Measurements from ENCODE around the gene NENF.

Gene NENF

DNA sequence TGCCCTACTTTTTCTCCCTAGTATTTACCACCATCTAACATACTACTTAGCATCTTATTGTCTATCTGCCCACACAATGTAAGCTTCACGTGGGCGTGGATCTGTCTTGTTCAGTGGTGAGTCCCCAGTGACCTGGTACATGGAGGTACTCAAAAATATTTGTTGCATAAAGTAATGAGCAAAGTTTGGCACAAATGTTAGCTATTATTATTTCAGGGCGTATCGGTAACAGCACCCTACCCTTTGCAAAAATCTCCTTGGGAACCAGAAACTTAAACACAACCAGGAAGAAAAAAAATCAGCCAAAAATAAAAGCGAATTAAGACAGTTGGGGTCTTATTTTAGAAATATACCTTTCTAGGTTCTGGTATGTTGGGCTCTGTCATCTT is 454 bp upstream of the NENF start:
- DNase-seq = no peak

DNA sequence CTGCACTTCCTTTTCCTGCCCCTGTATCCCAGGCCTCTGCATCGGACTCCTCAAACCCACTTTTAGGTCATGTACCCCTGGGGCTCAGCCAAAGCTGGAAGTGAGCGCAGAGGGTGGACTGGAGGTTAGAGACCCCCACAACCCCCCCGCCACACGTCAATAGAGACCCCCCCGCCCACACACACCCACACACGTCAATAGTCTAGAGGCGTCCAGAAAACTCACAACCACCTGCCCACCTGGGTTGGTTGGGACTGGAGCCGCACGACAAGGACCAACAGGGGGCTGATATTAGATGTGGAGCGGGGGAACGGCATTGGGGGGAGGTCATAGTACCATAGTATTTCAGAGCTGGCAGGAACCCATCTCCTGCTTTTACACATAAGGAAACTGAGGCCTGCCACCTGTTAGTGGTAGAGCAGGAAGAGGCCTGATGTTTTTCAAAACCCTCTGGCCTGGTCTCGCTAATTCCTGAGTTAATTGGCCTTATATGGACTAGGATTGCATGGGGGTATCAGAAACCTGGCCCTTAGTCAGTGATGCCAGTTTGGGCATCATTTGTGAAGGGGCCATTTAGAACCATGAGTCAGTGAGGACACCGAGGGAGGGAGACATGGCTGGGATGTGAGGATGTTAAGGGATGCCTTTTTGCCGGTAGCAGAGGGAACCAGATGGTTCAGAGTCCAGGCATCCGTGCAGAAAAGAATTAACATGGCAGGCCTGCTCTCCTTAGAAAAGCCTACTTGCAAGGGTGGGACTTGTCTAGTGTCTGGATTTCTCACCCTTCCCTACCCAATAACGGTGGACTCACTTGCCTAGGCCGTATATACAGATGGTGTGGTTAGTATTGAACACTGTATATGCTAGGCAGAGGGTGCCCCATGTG is 1.1 kb downstream of the NENF start:
- DNase-seq = peak; percentile 16

DNA sequence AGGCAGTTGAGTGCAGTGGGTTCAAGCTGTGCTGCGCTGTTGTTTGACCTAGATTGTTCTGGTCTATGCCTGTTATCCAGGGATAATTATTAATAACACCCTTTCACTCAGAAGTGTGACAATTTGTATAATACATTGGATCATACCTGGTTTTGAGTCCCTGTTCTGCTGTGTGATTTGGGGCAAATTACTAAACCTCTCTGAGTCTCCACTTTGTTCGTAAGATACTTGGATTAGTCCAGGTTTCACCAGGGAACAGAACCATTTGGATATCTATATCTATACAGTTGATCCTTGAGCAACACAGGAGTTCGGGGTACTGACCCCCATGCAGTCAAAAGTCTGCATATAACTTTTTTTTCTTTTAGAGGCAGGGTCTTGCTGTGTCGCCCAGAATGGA is 2.3 kb downstream of the NENF start:
- DNase-seq = no peak

DNA sequence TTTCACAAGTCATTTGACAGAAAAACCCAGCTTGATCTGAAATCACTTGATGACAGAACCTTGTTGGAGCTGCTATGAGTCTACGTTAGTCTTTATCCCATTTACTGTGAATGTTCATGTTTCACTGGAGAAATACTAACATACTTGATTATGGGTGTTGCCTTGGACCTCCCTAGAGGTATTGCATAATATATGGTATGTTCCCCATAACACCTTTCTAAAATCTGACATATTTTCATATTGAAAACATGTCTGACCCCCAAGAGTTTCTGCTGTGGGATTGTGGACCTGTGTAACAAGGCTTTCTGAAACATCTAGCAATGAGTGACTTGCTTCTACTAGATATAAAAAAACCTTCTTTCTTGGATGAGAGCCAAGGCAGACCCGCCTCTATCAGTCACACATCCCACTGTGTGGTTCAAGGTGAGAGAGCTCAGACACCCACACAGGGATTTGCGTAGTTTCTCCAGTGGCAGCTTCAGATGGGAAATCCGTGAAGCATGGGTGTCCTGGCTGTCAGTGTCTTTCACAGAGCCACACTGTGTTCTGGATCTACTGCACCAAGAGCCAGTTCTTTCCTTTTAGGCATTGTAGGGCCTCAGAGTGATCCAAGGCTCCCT is 4.6 kb downstream of the NENF start:
- no peak for DNase-seq

DNA sequence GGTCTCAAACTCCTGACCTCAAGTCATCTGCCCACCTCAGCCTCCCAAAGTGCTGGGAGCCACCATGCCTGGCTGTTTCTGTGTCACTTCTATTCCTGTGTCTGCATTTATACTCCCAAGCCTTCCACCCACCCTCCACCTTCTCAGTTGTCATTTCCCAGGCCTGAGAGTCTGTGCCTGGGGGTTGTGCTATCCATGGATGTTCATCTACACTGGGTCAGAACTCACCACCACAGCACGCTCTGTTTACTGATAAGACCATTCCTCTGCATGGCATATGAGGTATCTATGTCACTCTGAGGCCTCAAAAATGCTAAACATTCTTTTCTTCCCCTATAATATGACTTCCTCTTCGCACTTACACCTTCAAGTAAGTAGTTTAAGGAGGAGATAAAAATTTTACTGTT is 6.1 kb downstream of the NENF start:
- no peak for DNase-seq

DNA sequence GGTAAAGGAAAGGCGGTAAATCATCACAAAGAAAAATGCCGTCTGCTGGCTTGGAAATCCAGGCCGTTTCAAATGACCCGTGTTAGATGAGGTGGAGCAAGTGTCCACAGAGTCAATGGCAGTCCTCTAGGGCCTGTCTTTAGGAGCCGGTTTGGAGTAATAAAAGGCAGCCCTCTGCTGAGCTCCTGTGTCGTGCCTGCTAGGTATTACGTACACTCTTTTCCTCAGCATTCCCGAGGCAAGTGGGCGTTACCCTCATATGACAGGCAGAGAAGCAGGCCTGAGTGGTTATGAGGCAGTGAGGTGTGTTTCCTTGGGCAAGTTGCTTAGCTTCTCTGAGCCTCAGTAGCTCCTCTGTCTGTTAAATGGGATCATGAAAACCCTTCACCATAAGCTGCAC is 7.7 kb downstream of the NENF start:
- no peak for DNase-seq

DNA sequence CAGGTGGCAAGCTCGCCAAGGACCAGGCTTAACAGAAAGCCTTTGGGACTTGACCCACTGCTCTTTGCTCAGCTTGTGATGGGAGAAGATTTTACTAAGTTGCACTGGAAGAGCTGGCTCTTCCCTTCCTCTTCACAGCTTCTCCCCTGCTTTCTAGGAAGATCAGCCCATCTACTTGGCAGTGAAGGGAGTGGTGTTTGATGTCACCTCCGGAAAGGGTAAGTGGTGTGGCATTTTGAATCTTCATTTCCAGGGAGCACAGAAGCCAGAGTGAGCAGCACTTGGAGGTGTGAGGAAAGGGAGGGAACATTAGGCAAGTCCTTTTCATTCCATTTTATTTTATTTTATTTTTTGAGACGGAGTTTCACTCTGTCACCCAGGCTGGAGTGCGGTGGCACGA is 9.7 kb downstream of the NENF start:
- no peak for DNase-seq

DNA sequence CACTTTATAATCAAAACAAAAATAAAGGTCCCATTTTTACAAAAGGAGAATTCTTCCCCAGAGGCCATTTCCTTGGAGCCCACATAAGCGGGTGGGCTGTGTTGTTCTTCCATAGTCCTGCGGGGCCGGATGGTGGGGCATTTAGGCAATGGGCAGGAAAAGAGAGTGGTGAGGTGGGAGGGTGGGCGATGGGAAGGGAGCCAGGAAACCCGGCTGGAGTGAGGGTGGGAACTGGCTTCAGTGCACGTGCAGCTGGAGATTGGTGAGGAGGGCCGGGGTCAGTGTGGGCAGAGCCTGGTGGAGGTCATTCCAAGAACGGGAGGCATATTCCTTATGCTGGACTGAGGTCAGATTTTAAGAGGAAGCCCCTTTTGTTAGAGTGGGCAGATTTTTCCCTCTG is 13.6 kb downstream of the NENF start:
- no peak for DNase-seq

DNA sequence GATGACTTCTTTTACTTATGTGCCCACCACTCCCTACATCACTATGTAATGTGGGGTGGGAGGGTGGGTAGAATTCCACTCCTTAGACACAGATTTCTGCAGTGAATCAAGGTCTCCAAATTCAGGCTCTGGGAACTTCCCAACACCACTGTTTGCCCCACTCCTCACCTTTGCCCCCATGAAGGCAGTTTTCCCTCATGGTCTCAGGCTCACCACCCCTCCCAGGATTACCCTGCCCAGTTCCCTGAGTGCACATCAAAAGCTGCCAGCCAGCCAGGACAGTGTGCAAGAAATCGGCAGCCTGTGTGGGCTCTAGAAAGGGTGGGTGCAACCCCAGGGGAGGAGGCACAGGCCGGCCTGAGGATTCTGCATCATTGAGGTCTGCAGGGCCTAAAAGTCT is 14.8 kb downstream of the NENF start:
- DNase-seq = no peak

DNA sequence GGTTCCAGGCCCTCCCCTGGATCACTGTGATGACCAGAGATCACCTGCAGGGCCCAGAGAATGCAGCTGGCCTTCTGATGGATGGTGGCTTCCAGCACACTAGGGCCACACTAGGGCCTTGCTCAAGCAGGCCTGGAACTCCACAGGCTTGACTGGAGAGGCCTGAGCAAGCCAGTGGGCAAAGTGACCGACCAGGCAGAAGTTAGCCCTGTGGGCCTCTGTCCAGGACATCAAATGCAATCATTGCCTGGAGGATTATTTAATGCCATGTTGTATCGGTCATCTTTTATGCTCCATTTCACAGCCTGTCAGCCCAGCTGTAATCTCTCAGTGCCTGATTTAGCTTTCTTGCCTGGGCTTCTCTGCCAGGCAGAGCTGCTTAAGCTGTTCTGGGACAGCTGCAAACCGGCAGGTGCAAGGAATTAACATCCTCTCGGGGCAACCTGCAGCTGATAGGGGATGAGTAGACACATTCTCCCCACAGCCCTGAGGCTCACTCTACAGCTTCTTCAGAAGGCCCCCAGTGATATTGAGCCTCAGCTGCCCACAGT is 17.7 kb downstream of the NENF start:
- DNase-seq = no peak

DNA sequence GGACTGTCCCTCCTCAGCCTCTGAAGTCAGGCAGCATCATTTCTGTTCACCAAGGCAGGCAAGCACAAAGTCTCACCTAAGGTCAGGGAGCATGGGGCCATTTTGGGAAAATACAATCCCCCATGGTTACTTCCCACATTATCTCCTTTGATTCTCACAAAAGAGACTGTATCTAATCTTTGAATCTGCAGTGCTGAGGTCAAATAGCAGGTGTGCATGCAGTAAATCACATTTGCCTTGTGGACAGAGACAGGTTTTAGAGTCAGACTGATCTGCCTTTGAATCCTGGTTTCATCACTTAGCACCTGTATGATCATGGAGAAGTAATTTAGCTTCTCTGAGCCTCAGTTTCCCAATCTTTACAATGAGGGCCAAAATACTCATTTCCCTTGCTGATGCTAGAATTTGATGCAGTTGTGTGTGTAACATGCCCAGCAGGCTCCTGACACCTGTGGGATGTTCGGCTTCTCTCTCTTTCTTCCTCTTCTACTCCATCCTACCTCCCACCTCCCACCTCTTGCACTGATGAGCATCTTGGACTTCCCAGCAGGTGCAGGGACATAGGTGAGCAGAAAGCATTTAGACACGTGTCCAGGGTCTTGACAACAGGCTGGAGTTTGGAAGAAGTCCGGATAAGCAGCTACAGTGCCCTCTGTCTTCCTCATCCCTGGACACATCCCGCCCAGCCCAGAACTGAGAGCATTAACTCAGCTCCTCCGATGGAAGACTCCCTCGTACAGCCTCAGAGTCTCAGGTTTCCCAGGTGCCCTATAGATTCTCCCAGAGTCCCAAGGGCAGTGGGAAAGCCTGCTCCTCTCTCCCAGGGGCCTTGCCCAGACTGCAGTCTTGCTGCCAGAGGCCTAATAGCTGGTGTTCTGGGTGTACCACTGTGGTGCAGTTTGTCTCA is 18.9 kb downstream of the NENF start:
- DNase-seq = no peak

DNA sequence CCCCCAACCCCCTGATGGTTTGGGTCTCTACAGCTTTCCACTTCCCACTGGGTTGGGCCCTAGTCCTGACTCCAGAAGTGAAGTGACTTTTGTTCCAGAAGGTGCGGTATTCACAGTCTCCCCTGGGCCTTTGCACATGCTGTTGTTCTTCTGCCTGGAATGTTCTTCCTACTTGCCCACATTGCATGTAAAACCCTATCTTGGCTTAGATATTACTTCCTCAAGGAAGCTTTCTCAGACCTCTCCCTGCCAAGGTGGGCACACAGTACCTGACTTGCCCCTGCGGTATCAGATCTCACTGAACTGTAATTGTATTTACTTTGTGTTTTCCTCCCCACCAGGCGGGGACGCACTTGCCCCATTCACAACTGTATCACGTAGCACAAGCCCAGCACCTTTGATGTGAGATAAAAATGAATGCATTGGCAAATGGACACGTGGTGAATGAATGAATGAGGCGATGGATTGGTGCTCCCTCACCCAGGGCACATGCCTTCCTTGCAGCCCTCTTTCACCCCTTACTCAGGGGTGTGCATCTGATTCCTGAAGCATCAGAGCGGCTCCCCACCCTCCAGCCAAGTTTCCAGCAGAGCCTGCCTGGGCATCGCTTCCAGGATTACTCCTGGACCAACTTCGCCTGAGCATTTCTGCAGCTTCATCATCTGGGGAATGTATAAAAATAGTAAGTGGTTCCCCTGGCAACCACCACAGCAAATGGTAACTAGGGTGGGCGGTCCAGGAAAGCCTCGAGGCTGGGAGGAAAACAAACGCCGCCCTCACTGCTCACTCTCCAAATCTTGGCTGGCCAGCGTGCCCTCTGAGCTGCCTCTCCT is 19.8 kb downstream of the NENF start:
- no peak for DNase-seq

DNA sequence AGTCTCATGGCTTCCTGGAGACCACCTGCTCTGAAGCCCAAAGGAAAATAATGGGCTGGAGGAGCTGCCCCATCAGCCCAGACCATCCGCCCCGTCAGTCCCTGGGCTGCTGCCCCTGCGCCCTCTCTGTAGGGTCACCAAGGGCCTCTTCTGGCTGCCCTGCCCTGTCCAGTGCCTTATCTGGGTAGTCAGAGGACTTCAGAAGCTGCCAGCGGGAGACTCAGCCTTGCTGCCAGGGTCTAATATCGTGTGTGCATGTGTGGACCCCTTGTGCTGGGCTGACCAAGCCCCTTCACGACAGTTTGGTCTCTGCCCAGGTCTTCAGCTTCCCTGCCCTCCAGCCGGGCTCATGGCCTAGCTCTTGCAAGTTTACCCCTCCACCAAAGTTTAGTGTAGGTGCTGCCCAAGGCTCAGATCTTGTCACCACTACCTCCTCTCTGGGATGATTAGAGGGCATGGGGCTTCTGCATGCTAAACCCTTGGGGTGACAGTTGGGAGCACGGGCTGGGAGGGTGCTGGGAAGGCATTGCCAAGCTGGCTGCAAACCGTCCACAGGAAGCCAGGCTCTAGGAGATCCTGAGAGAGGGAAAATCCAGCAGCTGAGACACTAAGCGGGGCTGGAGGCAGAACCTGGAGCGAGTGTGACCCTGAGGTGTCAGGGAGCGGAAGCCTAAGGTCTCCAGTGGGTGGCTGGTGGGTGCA is 20.6 kb downstream of the NENF start:
- DNase-seq = no peak

DNA sequence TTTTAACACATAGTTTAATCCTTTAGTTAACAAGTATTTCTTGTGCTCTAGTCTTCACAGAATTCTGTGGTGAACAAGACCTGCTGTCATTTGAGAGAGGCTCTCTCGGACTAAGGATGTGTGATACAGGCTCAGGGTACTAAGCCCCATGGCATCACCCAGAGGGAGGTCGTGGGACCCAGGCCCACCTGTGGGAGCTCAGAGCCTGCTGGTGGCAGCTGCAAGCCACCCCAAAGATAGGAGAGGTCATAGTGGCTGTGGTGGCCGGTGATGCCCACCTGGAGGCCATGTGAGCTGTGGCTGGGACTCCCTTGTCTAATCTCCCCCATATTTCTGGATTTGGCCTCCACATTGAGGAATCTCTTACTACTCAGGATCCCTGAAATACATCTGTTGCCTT is 22.0 kb downstream of the NENF start:
- DNase-seq = no peak

DNA sequence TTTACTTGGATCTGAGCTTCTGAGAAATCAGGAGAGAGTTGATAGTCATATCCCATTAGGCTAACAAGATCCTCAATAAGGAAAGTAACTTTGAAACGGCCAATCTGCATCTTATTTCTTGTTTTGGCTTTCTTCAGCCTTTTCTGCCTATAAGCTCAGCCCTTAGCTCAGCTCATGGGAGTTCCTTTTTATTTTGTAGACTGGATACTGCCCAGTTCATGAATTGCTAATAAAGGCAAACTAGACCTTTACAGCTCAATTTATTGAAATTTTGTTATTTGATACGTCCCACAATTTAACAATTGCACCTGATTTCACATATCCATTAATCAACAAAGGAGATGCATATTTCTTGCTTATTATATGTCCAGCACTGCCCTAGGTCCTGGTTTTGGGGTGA is 22.7 kb downstream of the NENF start:
- DNase-seq = no peak

DNA sequence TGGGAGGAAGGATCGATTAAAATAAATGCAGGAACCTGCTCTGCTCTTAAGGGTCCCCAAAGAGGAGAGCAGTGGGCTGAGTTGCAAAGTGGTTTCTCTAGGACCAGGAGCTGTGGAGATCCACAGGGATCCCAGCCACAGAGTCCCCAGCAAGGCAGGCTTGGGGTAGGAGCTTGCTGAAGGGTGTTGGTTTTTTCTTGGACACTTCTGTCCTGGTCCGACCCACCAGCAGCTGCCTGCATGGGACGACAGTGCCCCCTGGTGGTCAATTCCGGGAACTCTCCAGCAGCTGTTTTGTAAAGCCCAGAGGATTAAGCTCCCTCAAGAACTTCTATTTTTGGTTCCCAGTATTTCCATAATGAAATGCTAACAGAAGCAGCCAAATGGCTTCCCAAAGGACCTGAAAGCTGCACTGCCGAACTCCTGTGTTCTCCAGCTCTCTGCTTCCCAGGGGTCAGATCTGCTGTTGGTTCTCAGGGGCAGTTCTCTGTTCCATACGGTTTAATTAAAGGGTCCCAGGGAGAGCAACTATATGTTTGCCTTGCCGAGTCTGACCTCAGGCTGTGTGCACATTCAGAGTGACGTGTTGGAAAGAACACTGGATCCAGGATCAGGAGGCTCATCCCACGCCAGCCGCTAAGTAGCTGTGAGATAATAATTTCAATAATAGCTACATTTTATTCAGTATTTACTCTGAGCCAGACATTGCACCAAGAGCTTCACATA is 23.2 kb downstream of the NENF start:
- DNase-seq = peak; percentile 55

DNA sequence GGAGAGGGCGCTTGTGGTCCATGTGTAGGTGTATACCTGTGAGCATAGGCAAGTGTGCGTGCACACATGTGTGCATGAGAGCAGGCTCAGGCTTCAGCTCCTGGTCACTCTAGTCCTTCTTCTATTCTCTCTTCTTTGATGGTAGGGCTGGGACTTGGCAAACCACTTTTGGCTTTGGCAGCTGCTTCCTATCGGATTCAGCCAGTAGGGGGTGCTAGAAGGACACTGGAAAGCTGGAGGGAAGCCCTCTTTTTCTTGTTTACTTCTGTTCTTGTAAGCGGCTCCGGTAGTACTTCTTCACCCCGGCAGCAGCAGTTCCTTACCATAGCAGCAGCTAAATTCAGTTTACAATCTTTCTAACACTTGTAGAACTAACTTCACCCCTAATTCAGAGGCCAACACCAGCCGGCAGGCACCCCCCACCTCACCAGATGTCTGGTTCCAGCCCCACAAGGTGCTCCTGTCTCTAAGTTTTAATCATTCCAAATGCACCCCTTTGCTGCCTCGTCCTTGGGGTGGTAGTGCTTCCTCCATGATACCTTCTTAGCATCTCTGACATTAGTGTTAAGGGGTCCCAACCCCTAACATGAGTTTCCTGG is 25.1 kb downstream of the NENF start:
- peak; percentile 28 for DNase-seq

DNA sequence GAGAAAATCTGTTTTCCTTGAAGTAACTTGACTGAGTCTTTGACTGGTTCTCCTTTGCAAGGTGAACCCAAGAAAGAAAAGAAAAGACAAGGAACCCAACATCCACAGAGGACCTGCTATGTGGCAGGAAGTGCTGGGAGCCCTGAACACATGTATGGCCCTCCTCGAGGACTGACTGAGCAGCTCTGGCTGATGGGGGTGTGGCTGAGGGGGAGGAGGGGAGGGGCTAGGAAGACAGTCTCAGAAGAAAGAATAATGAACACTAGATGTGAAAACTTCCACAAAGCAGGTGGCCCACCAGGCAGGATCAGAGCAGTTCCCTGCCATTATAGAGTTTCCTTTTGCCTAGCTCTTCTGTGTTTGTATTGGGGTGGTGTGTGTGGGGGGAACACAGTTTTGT is 26.1 kb downstream of the NENF start:
- DNase-seq = no peak

DNA sequence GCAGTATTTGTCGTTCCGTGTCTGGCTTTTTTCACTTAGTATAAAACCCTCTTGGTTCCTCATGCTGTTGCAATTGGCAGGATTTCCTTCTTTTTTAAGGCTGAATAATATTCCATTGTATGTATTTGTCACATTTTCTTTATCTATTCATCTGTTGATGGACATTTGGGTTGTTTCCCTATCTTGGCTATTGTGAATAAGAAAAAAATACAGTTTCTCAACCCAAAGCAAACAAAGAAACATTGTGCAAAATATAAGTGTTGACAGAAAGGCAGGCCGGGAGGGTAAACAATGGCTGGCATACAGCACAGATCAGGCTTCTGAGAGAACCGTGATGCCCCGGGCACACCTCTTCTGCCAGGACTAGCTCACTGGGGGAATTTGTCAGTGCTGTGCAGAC is 26.9 kb downstream of the NENF start:
- DNase-seq = no peak

DNA sequence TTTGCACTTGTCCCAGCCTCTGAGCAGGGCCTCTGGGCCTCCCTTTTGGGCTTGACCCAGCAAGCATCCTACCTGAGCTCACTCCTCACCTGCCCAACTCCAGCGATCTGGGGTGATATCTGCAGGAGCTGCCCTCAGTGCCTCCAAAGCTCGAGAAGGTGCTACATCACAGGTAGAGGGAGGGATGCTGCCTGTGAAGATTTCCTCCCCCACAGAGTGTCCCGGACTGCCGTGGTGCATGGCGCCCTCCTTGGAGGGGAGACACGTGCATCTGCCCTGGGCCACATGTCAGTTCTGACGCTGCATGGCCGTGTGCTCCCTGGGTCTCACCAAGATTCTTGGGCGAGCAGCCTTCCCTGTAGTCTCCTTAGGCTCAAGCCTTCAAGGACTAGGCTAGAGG is 27.7 kb downstream of the NENF start:
- no peak for DNase-seq

Data from DMS 273 treated with DMSO at 0.1 percent for 48 hours (cell line).